GM18508 (cell line): ENCODE measurements around the gene CACTIN.
"Not testable (repeated sequence)": the region's sequence is repeated elsewhere in the genome, so short reads cannot be mapped to it uniquely, and the experiment has no call there.

Experiments used
- ATAC-seq: cut with Tn5 transposase; IDR thresholded peaks from one replicate; pipeline ENCODE4 v1.9.1; 2021; ENCODE audit warnings: moderate number of reproducible peaks; ENCODE audit not compliant: insufficient read depth, unreplicated experiment

Gene CACTIN

DNA sequence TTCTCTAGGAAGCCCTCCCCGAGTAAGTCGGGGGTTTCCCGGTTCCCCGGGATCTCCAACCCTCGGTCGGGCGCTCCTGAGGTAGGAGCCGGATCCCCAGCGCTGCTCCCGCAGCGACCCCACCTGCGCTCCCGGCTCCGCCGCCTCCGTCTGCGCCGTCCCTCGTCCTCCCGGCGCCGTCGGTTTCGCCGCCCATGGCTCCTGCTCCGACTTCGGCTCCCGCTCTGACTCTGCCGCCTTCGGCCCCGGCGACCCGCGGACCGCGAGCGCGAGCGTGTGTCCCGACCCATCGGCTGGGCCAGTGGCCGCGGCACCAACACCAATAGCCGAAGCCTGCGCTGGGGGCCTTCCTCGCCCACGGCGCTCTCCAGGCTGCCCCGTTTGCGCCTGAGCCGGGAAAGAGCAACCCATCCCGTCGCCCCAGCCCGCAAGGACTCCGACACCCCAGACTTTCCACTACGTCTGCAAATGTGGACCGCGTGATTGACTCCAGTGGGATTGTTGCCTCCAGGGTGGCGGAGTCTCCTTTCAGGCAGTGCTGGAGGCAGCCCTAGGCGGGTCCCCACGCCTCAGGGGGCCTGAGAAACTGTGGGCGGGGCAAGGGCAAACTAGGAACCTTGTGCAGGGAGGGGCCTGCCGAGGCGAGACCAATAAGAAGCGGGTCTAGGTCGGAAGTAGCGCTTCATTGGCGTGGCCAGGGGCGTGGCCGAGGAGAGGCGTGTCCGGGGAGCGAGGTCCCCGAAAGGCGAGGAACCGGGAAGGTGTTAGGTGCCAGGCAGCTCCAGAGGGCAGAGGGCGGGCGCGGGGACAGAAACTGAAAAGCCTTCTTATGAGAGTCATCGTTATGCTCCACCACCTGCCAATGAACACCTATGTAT is at the start of gene CACTIN:
Gene CACTIN (minus strand): TSS at position 318 of the 878 bp plus-strand sequence. CDS start 28 bp downstream, at position 290.
- ATAC-seq: no peak

DNA sequence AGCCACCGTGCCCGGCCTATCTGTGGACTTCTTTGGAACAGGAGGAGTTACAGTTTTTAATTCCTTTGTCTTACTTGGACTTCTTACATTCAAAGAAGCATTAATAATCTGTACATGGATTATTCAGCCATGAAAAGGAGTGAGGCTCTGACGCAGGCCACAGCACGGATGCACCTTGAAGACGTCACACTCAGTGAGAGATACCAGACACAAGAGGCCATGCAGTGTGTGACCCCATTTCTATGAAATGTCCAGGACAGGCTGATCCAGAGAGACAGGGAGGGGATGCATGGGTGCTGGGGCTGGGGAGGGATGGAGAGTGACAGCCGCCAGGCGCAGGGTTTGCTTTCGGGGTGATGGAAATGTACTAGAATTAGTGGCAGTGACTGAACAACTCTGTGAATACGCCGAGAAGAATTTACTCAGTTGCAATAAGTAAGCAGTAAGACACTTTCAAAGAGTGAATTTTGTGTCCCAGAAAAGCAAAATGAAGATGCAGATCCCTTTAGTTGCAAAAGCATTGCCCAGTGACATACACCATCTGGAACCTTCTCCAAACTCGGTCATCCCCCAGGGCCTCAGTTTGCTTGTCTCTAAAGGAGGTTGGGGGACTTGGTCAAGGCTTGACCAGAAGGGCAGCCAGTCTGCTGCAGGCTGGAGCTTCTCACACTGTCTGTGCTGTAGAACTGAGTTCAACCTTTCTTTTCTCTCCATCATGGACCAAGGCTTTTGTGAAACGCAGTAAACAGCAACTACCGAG is 48.4 kb upstream of the CACTIN start:
- no peak for ATAC-seq

DNA sequence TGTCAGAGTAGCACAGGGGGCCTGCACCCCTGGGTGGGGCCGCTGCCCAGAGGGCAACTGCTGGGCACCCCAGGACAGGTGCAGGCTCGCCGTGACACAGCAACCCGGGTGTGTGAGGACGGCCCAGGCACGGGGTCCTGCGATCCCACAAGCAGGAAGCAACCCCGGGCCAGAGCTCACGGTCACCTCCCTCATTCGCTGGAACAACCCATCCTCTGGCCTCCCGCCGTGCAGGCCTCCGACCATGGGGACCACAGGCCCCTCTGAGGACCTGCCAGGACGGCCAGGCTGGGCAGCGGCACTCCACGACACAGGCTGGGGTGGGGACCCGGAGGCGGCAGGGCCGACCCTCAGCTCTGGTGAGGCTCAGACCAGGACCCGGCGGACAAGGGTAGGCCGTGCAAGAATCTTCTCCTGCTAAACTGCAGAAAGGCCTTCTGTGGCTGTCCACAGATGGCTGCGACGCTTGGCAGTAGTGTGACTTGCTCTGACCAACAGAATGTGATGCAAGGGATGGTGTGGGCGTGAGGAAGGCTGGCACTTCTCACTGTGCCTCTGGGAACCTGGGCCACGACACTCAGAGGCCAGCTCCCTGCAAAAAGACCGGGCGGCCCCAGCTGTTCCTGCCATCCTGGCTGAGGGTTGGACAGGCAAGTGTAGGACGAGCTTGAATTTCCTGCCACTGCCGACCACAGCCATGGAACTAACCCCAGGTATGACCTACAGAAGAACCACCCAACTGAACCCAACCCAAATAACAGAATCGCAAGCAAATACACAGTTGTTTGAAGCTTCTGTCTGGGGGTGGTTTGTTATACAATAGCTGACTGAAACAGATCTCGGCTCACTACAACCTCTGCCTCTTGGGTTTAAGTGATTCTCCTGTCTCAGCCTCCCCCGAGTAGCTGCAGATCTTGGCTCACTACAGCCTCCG is 47.2 kb upstream of the CACTIN start:
- ATAC-seq: no peak

DNA sequence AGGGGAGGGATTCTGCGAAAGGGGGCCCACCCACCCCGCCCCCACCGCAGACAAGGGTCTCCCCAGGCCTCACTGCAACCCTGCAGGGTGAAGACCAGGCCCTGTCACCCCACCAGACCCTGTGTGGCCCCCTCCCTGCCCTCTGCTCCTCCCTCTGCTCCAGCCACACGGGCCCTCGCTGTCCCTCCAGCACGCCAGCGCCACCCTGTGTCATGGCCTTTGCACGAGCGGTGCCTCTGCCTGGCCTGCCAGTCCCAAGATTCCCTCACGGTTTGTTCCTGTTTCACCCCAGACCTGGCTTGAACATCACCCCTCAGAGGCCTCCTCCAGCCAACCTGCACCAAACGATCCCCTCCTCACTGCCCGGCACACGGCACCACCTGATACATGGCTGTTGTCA is 46.4 kb upstream of the CACTIN start:
- ATAC-seq: no peak

DNA sequence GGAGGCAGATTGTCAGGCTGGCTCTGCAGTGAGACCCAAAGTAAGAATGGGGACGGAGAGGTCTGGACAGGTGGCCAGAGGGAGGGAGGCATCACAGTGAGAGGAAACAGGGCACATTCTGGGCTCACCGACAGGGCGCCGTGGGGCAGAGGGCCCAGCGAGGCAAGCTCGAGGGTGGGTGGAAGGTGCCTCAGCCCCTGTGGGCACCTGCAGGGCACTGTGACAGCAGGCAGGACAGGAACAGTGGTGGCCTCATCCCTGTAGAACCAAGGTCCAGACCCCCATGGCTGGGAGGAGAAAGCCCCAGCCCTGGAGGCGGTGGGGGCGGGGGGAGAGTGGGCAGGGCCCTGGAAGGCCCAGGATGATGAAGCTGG is 46.0 kb upstream of the CACTIN start:
- no peak for ATAC-seq

DNA sequence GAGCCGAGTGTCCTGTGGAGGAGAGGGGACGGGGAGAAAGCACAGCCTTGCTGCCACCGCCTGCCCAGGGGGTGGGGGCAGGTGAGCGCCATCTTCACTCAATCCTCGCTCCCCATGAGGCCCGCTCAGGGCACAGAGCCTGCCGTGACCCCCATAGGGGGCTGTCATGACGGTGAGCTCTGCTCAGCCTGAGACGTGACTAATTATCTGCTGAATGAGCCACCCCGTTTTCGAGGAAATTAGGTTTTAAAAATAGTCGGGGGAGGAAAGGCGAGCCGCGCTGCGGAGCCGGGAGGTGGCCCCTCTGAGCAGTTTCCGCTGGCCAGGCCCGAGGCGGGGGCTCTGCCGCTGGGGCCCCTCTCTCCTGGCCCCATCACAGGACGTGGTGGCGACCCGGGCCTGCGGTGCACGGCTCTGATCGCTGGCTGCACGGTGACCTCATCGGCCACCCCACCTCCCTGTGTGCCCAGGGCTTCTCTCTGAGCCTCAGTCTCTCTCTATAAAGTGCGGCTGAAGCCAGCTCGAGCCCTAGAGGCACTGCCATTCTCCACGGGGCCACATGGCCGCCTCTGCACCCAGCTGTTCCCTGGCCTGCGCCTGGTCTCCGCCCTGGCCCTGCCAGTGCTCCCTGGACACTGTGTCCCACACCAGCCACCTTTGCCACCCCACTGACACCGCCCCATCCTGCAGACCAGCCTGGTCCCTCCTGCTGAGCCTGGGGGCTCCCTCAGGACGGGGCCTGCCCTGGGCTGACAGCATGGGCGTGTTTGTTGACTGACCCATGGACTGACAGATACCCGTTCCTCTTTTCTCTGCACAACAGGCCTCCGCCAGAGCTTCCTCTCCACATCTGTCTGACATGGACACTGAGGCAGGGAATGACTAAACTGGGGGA is 45.3 kb upstream of the CACTIN start:
- no peak for ATAC-seq

DNA sequence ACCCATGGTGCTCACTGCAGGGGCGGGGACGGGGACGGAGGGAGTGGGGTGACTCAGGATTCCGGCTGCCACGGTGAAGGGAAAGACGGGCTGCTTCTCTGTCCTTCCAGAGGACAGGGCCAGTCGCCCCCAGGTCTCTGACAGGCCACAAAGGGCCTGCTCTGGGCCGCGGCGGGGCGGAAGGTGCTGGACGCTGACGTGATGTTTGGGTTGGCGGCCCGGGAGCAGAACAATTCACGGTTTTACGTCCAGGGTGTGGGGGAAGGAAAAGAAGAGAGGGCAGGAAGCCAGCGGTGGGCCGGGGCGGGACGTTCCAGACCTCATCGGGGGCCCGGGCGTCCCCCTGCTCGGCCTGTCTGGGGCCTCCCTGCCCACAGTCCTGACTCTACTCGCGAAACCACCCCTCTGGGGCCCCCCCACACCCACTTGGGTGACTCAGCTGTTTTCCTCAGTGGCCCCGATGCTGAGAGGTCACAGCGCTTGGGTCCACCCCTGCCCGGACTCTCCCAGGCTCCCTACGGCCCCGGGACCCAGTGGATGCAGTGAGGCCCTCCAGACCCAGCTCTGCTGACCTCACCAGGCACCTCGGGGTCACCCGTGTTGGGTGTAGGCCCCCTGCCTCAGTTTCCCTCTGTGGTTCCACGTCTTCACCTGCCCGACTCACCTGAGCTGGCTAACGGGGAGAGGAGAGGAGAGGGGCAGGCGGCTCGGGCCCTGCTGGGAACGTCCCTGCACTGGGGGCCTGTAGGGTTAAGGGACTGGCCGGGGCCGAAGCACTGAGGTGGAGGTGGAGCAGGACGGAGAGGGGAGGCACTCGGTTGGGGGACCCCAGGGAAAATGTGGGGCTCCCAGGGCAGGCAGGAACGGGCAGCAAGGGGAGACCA is 44.4 kb upstream of the CACTIN start:
- ATAC-seq: no peak

DNA sequence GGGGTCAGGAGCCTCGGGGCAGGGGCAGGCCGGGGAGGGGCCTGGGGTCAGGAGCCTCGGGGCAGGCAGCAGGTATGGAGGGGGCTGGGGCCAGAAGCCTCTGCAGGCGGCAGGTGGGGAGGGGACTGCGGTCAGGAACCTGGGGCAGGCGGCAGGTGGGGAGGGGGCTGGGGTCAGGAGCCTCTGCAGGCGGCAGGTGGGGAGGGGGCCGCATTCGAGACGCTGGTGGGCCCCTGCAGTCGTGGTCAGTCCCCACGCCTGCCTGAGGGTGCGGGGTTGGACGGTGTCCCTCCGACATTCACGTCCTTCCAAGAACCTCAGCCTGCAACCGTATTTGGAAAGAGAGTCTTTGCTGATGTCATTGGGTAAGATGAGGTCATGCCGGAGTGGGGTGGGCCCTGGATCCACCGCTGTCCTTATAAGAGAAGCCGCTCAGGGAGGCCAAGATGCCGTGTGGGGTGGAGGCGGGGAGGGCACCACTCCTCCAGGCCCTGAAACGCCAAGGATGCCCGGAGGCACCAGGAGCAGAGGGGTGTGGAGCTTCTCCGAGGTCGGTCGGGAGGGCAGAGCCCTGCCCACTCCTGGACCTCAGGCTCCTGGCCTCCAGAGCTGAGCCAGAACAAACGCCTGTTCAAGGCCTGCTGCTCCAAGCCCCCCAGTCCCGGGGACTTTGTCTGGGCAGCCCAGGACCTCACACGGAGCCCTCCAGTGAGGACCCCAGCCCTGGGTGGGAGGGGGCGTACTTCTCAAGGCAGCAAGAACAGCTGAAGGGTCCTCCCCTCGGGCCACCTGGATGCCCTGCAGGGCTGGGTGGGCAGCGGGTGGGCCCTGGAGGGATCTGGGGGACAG is 43.6 kb upstream of the CACTIN start:
- ATAC-seq: no peak

DNA sequence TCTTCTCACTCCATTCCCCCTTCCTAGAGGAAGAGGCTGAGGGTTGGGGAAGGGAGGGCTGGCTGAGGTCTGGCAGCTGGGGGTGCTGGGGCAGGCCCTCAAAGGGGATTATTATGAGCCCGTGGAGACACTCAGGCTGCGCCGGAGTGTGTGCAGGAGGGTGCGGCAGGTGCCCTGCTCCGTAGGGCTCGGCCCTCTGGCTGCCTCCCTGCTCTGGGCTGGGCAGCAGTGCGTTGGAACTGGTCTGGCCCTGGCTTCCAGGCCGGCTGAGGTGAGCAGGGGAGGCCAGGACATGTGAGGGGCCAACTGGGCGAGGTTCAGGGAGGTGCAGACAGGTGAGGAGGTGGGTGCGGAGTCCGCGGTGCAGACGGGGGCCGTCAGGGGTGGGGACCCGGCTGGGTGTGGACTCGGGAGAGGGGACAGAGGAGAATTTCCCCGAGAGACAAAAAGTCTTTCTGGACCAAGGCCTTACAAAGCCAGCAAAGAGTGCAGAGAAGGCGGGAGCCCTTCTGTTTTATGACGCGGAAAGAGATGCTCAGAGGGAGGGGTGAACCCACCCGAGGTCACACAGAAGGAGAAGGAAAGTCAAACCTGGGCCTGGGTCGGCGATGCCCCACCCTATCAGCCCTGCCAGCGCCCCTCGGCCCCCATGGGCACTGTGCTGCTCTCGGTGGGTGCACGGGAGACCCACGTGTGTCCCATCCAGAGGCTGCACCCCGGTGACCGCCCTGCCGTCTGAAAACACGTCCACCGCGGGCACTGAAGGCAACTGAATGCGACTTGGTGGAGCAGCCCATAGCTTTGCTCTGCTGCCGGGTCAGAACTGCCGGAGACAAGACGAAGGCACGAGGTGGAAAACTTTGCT is 42.7 kb upstream of the CACTIN start:
- no peak for ATAC-seq

DNA sequence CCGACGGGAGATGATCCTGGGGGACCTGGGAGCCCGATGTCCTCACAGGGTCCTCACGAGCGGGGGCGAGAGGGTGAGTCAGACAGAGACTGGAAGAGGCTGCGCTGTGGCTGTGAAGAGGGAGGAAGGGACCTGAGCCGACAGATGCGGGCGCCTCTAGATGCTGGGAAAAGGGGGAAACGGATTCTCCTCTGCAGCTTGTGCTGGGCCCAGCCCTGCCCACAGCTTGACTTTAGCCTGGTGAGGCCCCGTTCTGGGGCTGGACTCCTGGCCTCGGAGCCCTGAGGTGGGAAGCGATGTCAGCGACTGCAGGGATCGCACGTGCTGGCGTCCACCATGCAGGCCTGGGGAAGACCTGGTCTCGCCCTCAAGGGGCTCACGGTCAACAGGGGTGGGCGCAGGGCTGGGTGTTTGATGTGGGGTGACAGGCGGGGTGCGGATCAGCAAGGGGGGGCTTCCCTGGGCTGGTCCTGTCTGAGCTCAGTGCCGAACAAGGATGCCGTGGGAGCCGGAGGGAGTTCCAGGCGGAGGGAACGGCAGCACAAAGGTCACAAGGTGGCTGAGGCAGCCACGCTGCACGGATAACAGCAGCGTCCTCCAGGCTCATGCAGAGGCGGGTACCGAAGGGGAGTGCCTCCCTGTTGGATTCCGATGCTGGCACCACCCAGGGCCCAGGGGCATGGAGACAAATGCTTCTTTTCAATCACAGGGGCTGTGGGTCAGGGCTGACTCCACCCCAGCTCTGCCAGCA is 41.9 kb upstream of the CACTIN start:
- no peak for ATAC-seq

DNA sequence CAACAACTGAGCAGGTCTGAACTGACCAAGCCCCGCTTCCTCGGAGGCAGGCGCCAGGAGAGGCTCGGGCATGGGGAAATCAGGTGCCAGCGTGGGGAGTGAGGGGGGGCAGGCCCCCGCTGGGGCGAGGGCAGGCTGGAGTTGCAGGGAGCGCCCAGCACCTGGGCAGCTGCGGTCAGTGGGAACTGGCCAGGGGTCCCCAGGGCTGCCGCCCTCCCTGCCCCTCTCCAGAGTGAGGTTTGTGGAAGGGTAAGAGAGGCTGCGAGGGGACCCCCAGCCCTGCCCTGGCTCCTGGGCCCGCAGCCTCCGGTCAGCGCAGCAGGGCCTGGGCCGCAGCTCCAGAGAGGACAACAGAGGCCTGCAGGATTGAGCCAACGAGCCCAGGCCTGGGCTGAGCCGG is 41.2 kb upstream of the CACTIN start:
- ATAC-seq: no peak

DNA sequence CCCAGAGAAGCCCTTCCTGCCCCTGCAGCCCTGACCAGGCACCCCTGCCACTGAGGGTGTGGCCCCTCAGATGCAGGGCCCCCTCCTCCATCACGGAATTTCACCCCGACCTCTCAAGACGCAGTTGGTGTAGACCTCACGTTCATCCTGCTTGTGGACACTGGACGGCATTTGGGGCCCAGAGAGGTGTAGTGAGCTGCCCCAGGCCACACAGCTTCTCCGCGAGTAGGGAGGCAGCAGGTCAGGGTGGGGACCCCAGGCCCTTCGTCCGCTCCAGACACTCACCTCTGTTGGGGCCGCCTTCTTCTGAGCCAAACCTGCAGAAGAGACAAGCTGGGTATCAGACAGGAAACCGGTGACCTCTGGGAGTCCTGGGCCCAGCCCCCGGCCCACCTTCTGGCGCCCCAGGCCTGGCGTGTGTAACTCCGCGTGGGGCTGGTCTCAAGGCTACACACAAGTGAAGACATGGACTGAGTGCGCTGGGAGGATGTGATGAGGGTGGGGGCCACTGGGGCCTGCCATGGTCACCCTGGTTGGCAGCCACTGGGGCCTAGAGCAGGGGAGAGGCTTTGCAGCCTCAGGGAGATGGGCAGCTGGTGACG is 40.5 kb upstream of the CACTIN start:
- no peak for ATAC-seq

DNA sequence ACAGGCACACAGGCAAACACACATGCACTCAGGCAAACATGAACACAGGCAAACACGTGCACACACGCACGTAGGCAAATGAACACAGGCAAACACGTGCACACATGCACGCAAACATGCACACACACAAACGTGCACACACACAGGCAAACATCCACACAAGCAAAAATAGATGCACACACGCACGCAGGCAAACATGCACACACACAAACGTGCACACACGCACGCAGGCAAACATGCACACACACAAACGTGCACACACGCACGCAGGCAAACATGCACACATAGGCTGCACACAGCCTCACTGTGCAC is 39.9 kb upstream of the CACTIN start:
- not testable (repeated sequence) for ATAC-seq

DNA sequence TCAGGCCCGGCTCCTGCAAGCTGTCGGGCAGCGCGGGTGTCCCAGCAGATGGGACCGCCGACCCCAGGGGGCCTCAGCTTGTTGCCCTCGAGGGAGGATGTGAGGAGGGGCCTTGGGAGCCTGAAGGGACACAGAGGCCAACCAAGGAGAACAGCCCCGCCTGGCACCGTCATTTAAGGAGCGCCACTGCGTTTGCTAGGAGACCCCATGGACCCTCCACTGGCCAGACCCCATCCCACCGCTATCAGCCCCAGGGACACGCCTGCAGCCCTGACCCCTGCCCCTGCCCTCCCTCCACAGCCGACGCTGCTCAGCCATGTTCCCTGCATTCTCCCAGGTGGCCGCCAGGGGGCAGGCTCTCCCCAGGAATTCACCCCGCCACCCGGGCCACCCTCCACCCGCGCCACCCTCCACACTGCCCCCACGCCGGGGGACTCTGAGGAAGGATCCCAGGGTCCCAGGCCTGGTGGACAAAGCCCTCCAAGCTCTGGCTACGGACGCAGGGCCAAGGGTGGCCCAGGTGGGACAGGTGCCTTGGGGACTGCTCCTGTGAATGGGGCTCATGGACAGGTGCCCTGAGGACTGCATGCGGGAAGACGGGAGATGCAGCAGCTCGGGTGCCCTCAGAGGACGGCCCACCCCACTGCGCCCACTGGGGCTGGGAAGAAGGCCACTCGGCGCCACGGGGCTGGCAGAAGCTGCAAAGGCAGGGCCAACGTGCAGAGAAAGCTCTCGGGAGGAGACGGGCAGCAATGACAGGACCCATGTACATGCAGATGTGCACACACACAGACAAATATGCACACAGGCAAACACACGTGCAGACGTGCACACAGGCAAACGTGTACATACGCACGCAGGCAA is 39.3 kb upstream of the CACTIN start:
- ATAC-seq: no peak
